ENCODE measurements around the gene DNASE1L2. TPM values are rescaled to one million over a fixed set of nuclear protein-coding genes. Genes with fewer than 3 reads are reported as not detected.

DNASE1L2 gene
- total and polyA plus RNA-seq, 2 experiments from 2014 or later, result 0.23 to 0.80 TPM

GRCh38 chr16:2271848-2272461, 35.7 kb downstream of the DNASE1L2 start:
- H3K4me2 ChIP-seq, result no peak overlapping the region
- no peaks in the 10 kb centered on the region for H3K36me3 ChIP-seq (replicated peaks; ENCODE audit: insufficient read depth, low read depth)
- H4K20me1 ChIP-seq (ENCODE audit: insufficient read depth, poor library complexity, severe bottlenecking), result peaks cover 17% of the 10 kb centered on the region
- TF ChIP-seq EZH2phosphoT487 (IDR thresholded peaks at IDR 0.05; ENCODE audit: low read depth, severe bottlenecking, unreplicated experiment) (no peak), EZH2 (IDR thresholded peaks at IDR 0.05; ENCODE audit: borderline replicate concordance) (no peak), CTCF (IDR thresholded peaks at IDR 0.05; ENCODE audit: poor library complexity) (no peak)
- H3K9me3 ChIP-seq (ENCODE audit: low read depth), result no peaks in the 10 kb centered on the region
- H3K79me2 ChIP-seq, result peaks cover 27% of the 10 kb centered on the region
- no peaks in the 10 kb centered on the region for H3K9me2 ChIP-seq (replicated peaks; ENCODE audit: insufficient read depth)
- H3K27ac ChIP-seq, result no peak overlapping the region
- no peaks in the 10 kb centered on the region for H3K27me3 ChIP-seq
- WGBS (ENCODE audit: low lambda C conversion rate, missing lambda C conversion rate), result 97% methylated on average over 10 of the region's 14 CpGs
- H3K4me3 ChIP-seq, result no peak overlapping the region
- peaks cover 13% of the 10 kb centered on the region for H3K4me1 ChIP-seq (ENCODE audit: insufficient read depth)
- no peak for DNase-seq (ENCODE audit: low spot score)
- H2AFZ ChIP-seq, result no peak overlapping the region

GRCh38 chr16:2273484-2273883, 37.2 kb downstream of the DNASE1L2 start:
- Histone ChIP-seq H3K36me3 (replicated peaks; ENCODE audit: insufficient read depth, low read depth) (no peaks in the 10 kb centered on the region), H4K20me1 (ENCODE audit: insufficient read depth, poor library complexity, severe bottlenecking) (peaks cover 9% of the 10 kb centered on the region), H3K4me3 (no peak overlapping the region), H2AFZ (no peak overlapping the region), H3K79me2 (peaks cover 20% of the 10 kb centered on the region), H3K27me3 (no peaks in the 10 kb centered on the region), H3K4me2 (no peak overlapping the region), H3K27ac (no peak overlapping the region), H3K4me1 (ENCODE audit: insufficient read depth) (peaks cover 13% of the 10 kb centered on the region), H3K9me2 (replicated peaks; ENCODE audit: insufficient read depth) (no peaks in the 10 kb centered on the region), H3K9me3 (ENCODE audit: low read depth) (no peaks in the 10 kb centered on the region)
- no peak for TF ChIP-seq EZH2phosphoT487 (IDR thresholded peaks at IDR 0.05; ENCODE audit: low read depth, severe bottlenecking, unreplicated experiment)
- DNase-seq (ENCODE audit: low spot score), result no peak
- WGBS (ENCODE audit: low lambda C conversion rate, missing lambda C conversion rate), result 93% methylated on average over 16 of the region's 16 CpGs

GRCh38 chr16:2273931-2274330, 37.7 kb downstream of the DNASE1L2 start:
- DNase-seq (ENCODE audit: low spot score), result no peak
- Histone ChIP-seq H4K20me1 (ENCODE audit: insufficient read depth, poor library complexity, severe bottlenecking) (peaks cover 9% of the 10 kb centered on the region), H3K4me3 (no peak overlapping the region), H3K27ac (no peak overlapping the region), H3K4me1 (ENCODE audit: insufficient read depth) (peaks cover 13% of the 10 kb centered on the region), H3K9me2 (replicated peaks; ENCODE audit: insufficient read depth) (no peaks in the 10 kb centered on the region), H3K4me2 (no peak overlapping the region), H3K27me3 (no peaks in the 10 kb centered on the region), H3K36me3 (replicated peaks; ENCODE audit: insufficient read depth, low read depth) (no peaks in the 10 kb centered on the region), H3K79me2 (peaks cover 20% of the 10 kb centered on the region), H3K9me3 (ENCODE audit: low read depth) (no peaks in the 10 kb centered on the region), H2AFZ (no peak overlapping the region)
- WGBS (ENCODE audit: low lambda C conversion rate, missing lambda C conversion rate), result 90% methylated on average over 10 of the region's 10 CpGs
- TF ChIP-seq CTCF (IDR thresholded peaks at IDR 0.05; ENCODE audit: poor library complexity) (no peak), EZH2phosphoT487 (IDR thresholded peaks at IDR 0.05; ENCODE audit: low read depth, severe bottlenecking, unreplicated experiment) (no peak), EZH2 (IDR thresholded peaks at IDR 0.05; ENCODE audit: borderline replicate concordance) (no peak)

- Histone ChIP-seq H3K27ac (no peak overlapping the region), H3K36me3 (replicated peaks; ENCODE audit: insufficient read depth, low read depth) (no peaks in the 10 kb centered on the region), H3K4me1 (ENCODE audit: insufficient read depth) (no peaks in the 10 kb centered on the region), H3K4me2 (no peak overlapping the region), H2AFZ (no peak overlapping the region), H3K27me3 (no peaks in the 10 kb centered on the region), H4K20me1 (ENCODE audit: insufficient read depth, poor library complexity, severe bottlenecking) (no peaks in the 10 kb centered on the region), H3K9me2 (replicated peaks; ENCODE audit: insufficient read depth) (no peaks in the 10 kb centered on the region), H3K79me2 (peaks cover 4% of the 10 kb centered on the region), H3K4me3 (no peak overlapping the region), H3K9me3 (ENCODE audit: low read depth) (no peaks in the 10 kb centered on the region)
- TF ChIP-seq EZH2phosphoT487 (IDR thresholded peaks at IDR 0.05; ENCODE audit: low read depth, severe bottlenecking, unreplicated experiment), result no peak
- TF ChIP-seq CTCF (IDR thresholded peaks at IDR 0.05; ENCODE audit: poor library complexity), result no peak
- TF ChIP-seq EZH2 (IDR thresholded peaks at IDR 0.05; ENCODE audit: borderline replicate concordance), result no peak
- DNase-seq (ENCODE audit: low spot score), result no peak
- WGBS (ENCODE audit: low lambda C conversion rate, missing lambda C conversion rate), result 83% methylated on average over 30 of the region's 30 CpGs
Measured at GRCh38 chr16:2275476-2276367, 39.5 kb downstream of the DNASE1L2 start.

Measured in hepatocyte (in vitro differentiated cells).